GM23338 (cell line): ENCODE data around the gene GLTP.

Source experiments
- ETS1 ChIP-seq: IDR thresholded peaks from 2 replicates; pipeline ENCODE4 v1.6.1; 2016; ENCODE audit warnings: antibody characterized with exemption
- EZH2 ChIP-seq: fragments of 200-600 bp; sonication (generic); IDR thresholded peaks from one replicate; pipeline ENCODE4 v1.8.0; 2017; ENCODE audit warnings: antibody characterized with exemption, mild to moderate bottlenecking, low read depth; ENCODE audit not compliant: unreplicated experiment
- EZH2phosphoT487 ChIP-seq: fragments of 200-600 bp; sonication (generic); IDR thresholded peaks from one replicate; pipeline ENCODE4 v1.8.1; 2018; ENCODE audit warnings: antibody characterized with exemption; ENCODE audit not compliant: unreplicated experiment
- NANOG ChIP-seq: IDR thresholded peaks from 2 replicates; pipeline ENCODE4 v1.6.1; 2016; ENCODE audit warnings: antibody characterized with exemption, borderline replicate concordance
- POLR2AphosphoS5 ChIP-seq: IDR thresholded peaks from 2 replicates; pipeline ENCODE4 v1.6.1; 2016; ENCODE audit warnings: antibody characterized with exemption, low read depth
- TF ChIP-seq, protein P1 (sequence below), 2 experiments: fragments of 200-600 bp in 1 of 2; sonication (generic) in 1 of 2; conservative IDR thresholded peaks; 2 replicates each; pipeline versions ENCODE4 v1.5.1 to v1.6.1; 2016 to 2017; ENCODE audit warnings: antibody characterized with exemption in 2 of 2, low read depth in 2 of 2, mild to moderate bottlenecking in 2 of 2, moderate library complexity in 1 of 2

- TF ChIP-seq, protein P1, sequence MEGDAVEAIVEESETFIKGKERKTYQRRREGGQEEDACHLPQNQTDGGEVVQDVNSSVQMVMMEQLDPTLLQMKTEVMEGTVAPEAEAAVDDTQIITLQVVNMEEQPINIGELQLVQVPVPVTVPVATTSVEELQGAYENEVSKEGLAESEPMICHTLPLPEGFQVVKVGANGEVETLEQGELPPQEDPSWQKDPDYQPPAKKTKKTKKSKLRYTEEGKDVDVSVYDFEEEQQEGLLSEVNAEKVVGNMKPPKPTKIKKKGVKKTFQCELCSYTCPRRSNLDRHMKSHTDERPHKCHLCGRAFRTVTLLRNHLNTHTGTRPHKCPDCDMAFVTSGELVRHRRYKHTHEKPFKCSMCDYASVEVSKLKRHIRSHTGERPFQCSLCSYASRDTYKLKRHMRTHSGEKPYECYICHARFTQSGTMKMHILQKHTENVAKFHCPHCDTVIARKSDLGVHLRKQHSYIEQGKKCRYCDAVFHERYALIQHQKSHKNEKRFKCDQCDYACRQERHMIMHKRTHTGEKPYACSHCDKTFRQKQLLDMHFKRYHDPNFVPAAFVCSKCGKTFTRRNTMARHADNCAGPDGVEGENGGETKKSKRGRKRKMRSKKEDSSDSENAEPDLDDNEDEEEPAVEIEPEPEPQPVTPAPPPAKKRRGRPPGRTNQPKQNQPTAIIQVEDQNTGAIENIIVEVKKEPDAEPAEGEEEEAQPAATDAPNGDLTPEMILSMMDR (conservative IDR thresholded peaks at IDR 0.05; ENCODE audit: low read depth in 2 of 2) = no peak
- TF ChIP-seq POLR2AphosphoS5 = no peak
- TF ChIP-seq EZH2 = no peak
- no peak for TF ChIP-seq EZH2phosphoT487
- no peak for TF ChIP-seq NANOG
- no peak for TF ChIP-seq ETS1
These were observed 13.1 kb upstream of the GLTP start for GRCh38 chr12:109893261-109893995.
